Duodenal mucosa (tissue), 2 donors: Measurements from ENCODE around the gene KRT6B.

Experiments used
- H3K27ac ChIP-seq: one replicate; pipeline ENCODE4 v1.7.0; 2013; ENCODE audit warnings: low read depth, low read length
- H3K27me3 ChIP-seq, 2 donors: one replicate each; pipeline ENCODE4 v1.7.0; 2013; ENCODE audit warnings: low read length in 2 of 2, control low read depth in 1 of 2; ENCODE audit not compliant: insufficient read depth in 2 of 2, control insufficient read depth in 1 of 2
- H3K36me3 ChIP-seq, 2 donors: one replicate each; pipeline ENCODE4 v1.7.0; 2013; ENCODE audit warnings: low read length in 2 of 2, control low read depth in 1 of 2; ENCODE audit not compliant: insufficient read depth in 2 of 2, control insufficient read depth in 1 of 2
- H3K4me1 ChIP-seq, 2 donors: one replicate each; pipeline ENCODE4 v1.7.0; 2013; ENCODE audit warnings: low read length in 2 of 2, control low read depth in 1 of 2; ENCODE audit not compliant: insufficient read depth in 2 of 2, control insufficient read depth in 1 of 2
- H3K4me3 ChIP-seq, 2 donors: one replicate each; pipeline ENCODE4 v1.7.0; 2013; ENCODE audit warnings: low read length in 2 of 2, low read depth in 1 of 2
- H3K9ac ChIP-seq, 2 donors: one replicate each; pipeline ENCODE4 v1.7.0; 2013; ENCODE audit warnings: low read length in 2 of 2, low read depth in 1 of 2
- H3K9me3 ChIP-seq, 2 donors: one replicate each; pipeline ENCODE4 v1.7.0; 2013; ENCODE audit warnings: low read length in 2 of 2, control low read depth in 1 of 2; ENCODE audit not compliant: control insufficient read depth in 1 of 2

Gene KRT6B

DNA sequence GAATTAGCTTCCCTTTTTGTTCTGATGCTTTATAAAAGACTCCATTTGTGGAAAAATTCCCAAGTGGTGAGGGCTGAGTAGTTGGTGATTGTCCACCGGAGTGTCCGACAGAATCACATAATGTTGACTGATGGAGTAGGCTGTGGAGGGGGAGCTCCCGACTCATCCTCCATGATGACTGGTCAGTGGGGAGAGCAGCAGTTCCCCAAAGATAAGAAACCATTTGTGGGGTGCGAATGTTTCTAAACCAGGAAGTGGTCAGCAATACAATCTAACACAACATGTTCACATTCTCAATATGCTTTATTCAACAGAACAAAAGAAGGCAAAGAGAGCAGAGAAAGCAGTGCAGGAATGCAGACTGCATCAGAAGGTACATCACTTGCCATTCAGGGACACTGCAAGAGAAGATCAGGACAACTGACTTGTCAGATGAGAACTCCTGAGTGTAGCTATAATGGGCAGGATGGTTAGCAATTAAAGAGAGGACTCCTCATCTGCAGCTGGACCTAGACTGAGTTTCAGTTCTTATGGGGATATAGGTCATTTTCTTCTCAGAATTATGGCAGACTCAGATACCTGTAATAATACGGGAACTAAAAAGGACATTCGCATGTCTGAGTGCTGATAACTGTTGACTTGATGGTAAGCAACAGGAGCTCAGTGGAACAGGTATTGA, 5.4 kb downstream of the KRT6B start:
- H3K27ac ChIP-seq = no peak overlapping the region
- no peak overlapping the region for H3K9ac ChIP-seq
- no peak overlapping the region for H3K4me3 ChIP-seq
- H3K27me3 ChIP-seq = peaks cover 0 to 5% of the 10 kb centered on the region in 2 donors
- H3K4me1 ChIP-seq = peaks cover 2 to 6% of the 10 kb centered on the region in 2 donors
- H3K36me3 ChIP-seq = no peaks in the 10 kb centered on the region
- no peaks in the 10 kb centered on the region for H3K9me3 ChIP-seq

DNA sequence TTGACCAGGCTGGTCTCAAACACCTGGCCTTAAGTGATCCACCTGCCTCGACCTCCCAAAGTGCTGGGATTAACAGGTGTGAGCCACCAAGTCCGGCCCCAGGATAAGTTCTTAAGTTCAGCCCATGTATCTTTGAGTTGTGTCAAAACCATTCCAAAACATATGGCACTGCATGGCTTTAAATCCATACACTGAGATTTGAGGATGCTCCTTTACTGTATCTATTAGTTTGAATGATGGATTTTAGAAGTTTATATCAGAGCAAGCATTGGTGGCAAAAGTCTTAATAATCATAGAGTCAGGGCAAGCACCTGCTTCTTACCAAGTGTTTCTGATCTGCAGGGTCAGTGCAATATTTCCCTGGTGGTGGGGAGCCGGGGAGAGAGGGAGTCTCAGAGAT, 6.1 kb downstream of the KRT6B start:
- Histone ChIP-seq H3K4me3 (no peak overlapping the region), H3K9me3 (no peaks in the 10 kb centered on the region), H3K9ac (no peak overlapping the region), H3K27me3 (peaks cover 0 to 5% of the 10 kb centered on the region in 2 donors), H3K36me3 (no peaks in the 10 kb centered on the region), H3K4me1 (peaks cover 4 to 6% of the 10 kb centered on the region in 2 donors), H3K27ac (no peak overlapping the region)

DNA sequence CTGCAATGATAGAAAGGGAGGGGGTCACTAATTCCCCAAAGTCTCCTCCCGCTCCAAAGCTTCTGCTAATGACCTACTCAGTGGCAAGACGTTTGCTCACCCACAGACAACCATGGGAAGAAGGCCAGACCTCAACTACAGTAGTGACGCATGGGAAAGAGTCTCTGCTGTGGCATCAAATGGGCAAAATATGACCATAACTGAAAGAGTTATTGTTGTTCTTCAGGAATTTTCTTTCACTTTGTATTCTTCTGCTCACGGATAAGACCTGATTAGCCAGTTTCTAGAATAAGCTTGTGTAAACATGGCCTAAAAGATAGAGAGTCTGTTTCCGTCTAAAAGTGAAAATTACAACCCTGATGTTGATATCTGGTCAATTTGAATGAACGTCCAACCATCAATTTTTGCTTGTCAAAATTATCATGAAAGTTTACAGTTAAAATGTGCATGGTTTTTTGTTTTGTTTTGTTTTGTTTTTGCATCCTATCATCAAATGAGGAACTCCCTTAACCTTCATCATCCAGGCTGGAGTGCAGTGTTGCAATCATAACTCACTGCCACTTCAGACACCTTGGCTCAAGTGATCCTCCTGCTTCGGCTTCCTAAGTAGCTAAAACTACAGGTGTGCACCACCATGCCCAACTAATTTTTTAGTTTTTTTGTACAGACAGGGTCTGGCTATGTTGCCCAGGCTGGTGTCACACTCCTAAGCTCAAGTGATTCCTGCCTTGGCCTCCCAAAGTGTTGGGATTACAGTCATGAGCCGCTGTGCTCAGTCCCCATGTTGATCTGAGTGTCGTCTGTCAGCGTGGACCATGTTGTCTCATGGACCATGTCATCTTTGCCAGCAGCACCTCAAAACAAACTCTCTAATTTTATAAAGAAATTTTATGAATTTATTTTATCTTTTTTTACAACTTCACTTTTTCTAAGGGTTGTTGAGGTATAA, 7.0 kb downstream of the KRT6B start:
- H3K9me3 ChIP-seq = no peaks in the 10 kb centered on the region
- H3K27me3 ChIP-seq = peaks cover 0 to 5% of the 10 kb centered on the region in 2 donors
- H3K4me1 ChIP-seq = peaks cover 4 to 6% of the 10 kb centered on the region in 2 donors
- no peak overlapping the region for H3K27ac ChIP-seq
- no peak overlapping the region for H3K4me3 ChIP-seq
- no peak overlapping the region for H3K9ac ChIP-seq
- H3K36me3 ChIP-seq = no peaks in the 10 kb centered on the region

DNA sequence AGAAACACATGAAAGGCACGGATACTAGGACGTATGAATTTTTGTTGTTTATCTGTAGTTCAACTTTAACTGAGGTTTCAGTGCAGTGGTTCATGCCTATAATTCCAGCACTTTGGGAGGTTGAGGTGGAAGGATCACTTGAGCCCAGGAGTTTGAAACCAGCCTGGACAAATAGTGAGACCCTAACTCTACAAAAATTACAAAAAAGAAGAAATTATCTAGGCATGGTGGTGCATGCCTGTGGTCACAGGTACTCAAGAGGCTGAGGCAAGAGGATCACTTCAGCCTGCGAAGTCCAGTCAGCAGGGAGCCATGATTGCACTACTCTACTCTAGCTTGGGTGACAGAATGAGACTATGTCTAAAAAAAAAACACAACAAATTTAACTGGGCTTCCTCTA, 8.0 kb downstream of the KRT6B start:
- Histone ChIP-seq H3K36me3 (no peaks in the 10 kb centered on the region), H3K27ac (no peak overlapping the region), H3K4me1 (peaks cover 5 to 7% of the 10 kb centered on the region in 2 donors), H3K4me3 (no peak overlapping the region), H3K9ac (no peak overlapping the region), H3K27me3 (peaks cover 0 to 5% of the 10 kb centered on the region in 2 donors), H3K9me3 (no peaks in the 10 kb centered on the region)

DNA sequence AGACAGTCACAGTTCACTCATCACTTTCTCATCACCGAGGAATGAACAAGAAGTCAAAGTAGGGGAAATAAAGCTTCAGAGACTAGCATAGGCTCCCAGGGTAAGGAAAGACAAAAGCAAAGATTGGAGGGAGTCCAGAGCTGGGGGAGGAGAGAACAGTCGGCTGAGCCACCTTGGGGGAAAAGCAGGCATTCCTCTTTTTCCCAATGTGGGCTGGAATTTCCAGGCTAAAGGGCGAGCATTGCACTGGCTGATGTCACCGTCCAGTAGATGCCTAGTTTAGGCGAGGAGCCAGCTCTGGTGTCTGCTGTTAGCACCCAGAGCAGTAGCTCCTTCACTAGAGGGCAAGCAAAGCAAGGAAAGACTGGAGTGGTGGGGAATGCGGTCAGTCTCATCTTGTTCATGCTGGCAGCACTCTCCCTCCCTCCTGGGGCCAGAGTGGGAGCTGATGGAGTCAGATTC, 9.3 kb downstream of the KRT6B start:
- peaks cover 12 to 20% of the 10 kb centered on the region in 2 donors for H3K4me1 ChIP-seq
- no peak overlapping the region for H3K4me3 ChIP-seq
- no peaks in the 10 kb centered on the region for H3K9me3 ChIP-seq
- H3K27me3 ChIP-seq = peaks cover 0 to 5% of the 10 kb centered on the region in 2 donors
- no peak overlapping the region for H3K27ac ChIP-seq
- H3K9ac ChIP-seq = no peak overlapping the region
- H3K36me3 ChIP-seq = no peaks in the 10 kb centered on the region

DNA sequence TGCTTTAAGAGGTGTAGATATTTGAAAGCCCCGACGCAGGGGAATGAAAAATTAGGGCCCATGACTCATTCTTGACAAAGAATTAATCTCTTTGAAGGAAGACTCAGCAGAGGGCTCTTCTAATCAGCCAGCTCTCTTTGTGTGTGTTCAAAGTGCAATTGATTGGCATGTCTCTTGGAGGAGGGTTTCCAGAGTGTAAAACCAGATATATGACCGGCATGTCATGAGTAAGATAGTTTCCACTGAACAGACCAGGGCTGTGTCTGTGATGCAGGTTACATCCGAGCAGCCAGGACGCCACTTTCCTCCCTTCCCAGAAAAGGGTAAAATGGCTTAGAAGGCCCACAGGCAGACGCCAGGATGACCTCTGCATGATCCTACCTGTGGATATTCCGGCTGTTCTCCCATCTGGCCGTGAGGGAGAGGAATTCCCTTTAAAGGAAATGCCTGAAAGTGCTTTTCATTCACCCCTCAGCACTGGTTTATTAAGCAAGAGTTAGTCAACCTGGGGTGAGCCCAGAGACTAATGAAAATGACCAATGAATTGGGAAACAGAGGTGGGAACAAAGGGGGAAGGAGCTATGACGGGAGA, 10.5 kb downstream of the KRT6B start:
- peaks cover 0 to 5% of the 10 kb centered on the region in 2 donors for H3K27me3 ChIP-seq
- no peak overlapping the region for H3K9ac ChIP-seq
- no peak overlapping the region for H3K4me3 ChIP-seq
- peaks cover 24 to 32% of the 10 kb centered on the region in 2 donors for H3K4me1 ChIP-seq
- no peak overlapping the region for H3K27ac ChIP-seq
- no peaks in the 10 kb centered on the region for H3K36me3 ChIP-seq
- no peaks in the 10 kb centered on the region for H3K9me3 ChIP-seq

DNA sequence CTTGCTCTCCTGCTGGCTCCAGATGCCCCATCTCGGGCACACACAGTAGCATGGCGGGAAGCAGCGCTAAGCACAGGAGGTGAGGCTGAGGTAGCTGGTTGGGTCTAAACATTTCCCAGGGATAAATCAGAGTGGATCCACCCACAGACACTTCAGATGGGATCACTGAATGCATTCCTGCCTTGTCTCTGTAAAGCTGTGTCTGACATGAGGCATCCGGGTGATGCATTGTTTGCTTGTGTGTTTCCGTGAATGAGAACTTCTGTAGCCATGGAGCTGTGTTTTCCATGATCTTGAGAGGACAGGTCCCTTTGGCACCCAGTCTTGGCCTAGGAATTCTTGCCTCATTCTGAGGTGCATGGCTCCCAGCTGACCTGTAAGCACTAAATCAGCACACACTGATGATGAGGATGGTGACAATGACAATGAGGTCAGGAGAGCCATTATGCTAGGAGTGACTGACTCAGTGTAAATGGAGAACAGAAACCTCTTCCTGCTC, 11.1 kb downstream of the KRT6B start:
- peaks cover 26 to 38% of the 10 kb centered on the region in 2 donors for H3K4me1 ChIP-seq
- H3K9me3 ChIP-seq = no peaks in the 10 kb centered on the region
- no peak overlapping the region for H3K4me3 ChIP-seq
- H3K9ac ChIP-seq = no peak overlapping the region
- peaks cover 0 to 5% of the 10 kb centered on the region in 2 donors for H3K27me3 ChIP-seq
- no peak overlapping the region for H3K27ac ChIP-seq
- no peaks in the 10 kb centered on the region for H3K36me3 ChIP-seq

DNA sequence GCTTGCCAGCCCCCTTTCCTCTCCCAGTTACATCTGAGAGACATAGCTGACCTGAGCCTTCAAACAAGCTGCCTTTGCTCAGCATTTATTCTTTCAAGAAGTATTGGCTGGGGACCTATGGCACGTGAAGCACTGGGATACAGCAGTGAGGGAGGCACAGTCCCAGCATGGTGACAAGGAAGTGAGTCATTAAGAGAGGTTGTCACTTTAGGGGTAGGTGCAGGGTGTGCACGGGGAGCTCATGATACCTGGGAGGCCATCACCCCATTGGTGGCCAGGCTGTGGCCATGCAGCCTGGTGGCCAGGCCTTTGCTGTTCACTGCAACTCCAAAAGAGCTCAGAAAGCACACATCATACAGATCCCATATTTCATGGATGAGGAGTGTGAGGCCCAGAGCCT, 12.1 kb downstream of the KRT6B start:
- Histone ChIP-seq H3K9ac (no peak overlapping the region), H3K27ac (no peak overlapping the region), H3K4me1 (peaks cover 26 to 38% of the 10 kb centered on the region in 2 donors), H3K4me3 (no peak overlapping the region), H3K36me3 (no peaks in the 10 kb centered on the region), H3K9me3 (no peaks in the 10 kb centered on the region), H3K27me3 (peaks cover 0 to 5% of the 10 kb centered on the region in 2 donors)

DNA sequence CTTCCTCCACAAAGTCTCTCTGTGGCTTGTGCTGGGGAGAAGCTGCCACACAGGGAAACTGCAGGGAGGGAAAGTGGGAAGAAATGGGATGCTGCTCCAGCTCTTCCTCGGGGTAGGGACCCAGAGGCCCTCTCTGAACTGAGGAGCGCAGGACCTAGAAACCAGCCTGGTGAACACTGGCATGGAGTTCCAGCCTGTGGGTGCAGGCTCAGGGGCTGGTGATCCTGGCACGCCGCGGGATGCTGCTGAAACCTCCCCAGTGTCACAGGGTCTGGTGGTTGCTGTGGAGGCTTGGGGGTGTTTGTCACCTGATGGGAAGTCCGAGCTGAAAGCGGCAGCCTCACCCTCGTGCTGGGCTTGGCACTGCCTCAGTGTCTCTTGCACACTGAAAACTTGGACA, 12.5 kb downstream of the KRT6B start:
- peaks cover 0 to 5% of the 10 kb centered on the region in 2 donors for H3K27me3 ChIP-seq

More for the DNA sequence above, 12.5 kb downstream of the KRT6B start:
- Histone ChIP-seq H3K4me3 (no peak overlapping the region), H3K9me3 (no peaks in the 10 kb centered on the region), H3K27ac (no peak overlapping the region), H3K9ac (no peak overlapping the region), H3K4me1 (peaks cover 26 to 35% of the 10 kb centered on the region in 2 donors), H3K36me3 (no peaks in the 10 kb centered on the region)
